Stimulated activated CD4-positive, alpha-beta T cell treated with anti-CD3 and anti-CD28 coated beads, Interleukin-15, amount 100 ng/mL, for 1 hour (primary cell): ENCODE data around the gene MCF2L2.

Experiments
- DNase-seq, 2 donors: peaks; one replicate each; pipeline ENCODE4 v3.0.0-alpha.2; 2020; ENCODE audit warnings: low read depth in 1 of 2, low spot score in 1 of 2

Gene MCF2L2

GRCh38 chr3:183401678-183402077 is 26.7 kb downstream of the MCF2L2 start:
- DNase-seq: no peak

GRCh38 chr3:183400352-183400751 is 28.1 kb downstream of the MCF2L2 start:
- no peak for DNase-seq

GRCh38 chr3:183396662-183397391 is 31.6 kb downstream of the MCF2L2 start:
- no peak for DNase-seq

- DNase-seq: no peak
Observed at GRCh38 chr3:183394150-183394549, 34.3 kb downstream of the MCF2L2 start.

- DNase-seq: no peak
Observed at GRCh38 chr3:183393625-183394024, 34.8 kb downstream of the MCF2L2 start.

GRCh38 chr3:183392186-183393034 is 36.0 kb downstream of the MCF2L2 start:
- DNase-seq: no peak

GRCh38 chr3:183391460-183391859 is 37.0 kb downstream of the MCF2L2 start:
- no peak for DNase-seq

GRCh38 chr3:183390844-183391243 is 37.6 kb downstream of the MCF2L2 start:
- no peak for DNase-seq

- no peak for DNase-seq
Observed at GRCh38 chr3:183388213-183388895, 40.1 kb downstream of the MCF2L2 start.

- no peak for DNase-seq
Observed at GRCh38 chr3:183387797-183388196, 40.6 kb downstream of the MCF2L2 start.

- DNase-seq: no peak
Observed at GRCh38 chr3:183386651-183387050, 41.8 kb downstream of the MCF2L2 start.

GRCh38 chr3:183385698-183386613 is 42.5 kb downstream of the MCF2L2 start:
- no peak for DNase-seq

GRCh38 chr3:183381673-183382072 is 46.7 kb downstream of the MCF2L2 start:
- no peak for DNase-seq

- no peak for DNase-seq
Observed at GRCh38 chr3:183381179-183381578, 47.2 kb downstream of the MCF2L2 start.

- no peak for DNase-seq
Observed at GRCh38 chr3:183378951-183379350, 49.5 kb downstream of the MCF2L2 start.

GRCh38 chr3:183378545-183378944 is 49.9 kb downstream of the MCF2L2 start:
- no peak for DNase-seq

- DNase-seq: no peak
Observed at GRCh38 chr3:183378008-183378407, 50.4 kb downstream of the MCF2L2 start.

GRCh38 chr3:183377307-183377959 is 51.0 kb downstream of the MCF2L2 start:
- DNase-seq: no peak

- no peak for DNase-seq
Observed at GRCh38 chr3:183375787-183376186, 52.6 kb downstream of the MCF2L2 start.

GRCh38 chr3:183375337-183375736 is 53.1 kb downstream of the MCF2L2 start:
- no peak for DNase-seq
